ENCODE measurements around the gene CHRM5. TPM values are rescaled to one million over a fixed set of nuclear protein-coding genes. Genes with fewer than 3 reads are reported as not detected.
A peak's percentile ranks its signal among the peaks of the same experiment; 100 is the strongest.

Gene CHRM5
- total and polyA plus RNA-seq, 2 donors (not counting 1 experiment from before 2014, with no cell fraction given) = not detected

- H3K4me3 ChIP-seq (ENCODE audit: control extremely low read depth in 1 of 5, extremely low read depth in 1 of 5, insufficient read depth in 1 of 5, low read depth in 2 of 5, low read length in 4 of 5) = peak overlapping the region; percentile 17 to 98 (median 63)
- no peak for DNase-seq
These were observed 71.5 kb downstream of the CHRM5 start for GRCh38 chr15:34039790-34040113.

More at GRCh38 chr15:34039790-34040113, 71.5 kb downstream of the CHRM5 start:
- no peaks in the 10 kb centered on the region for H3K27me3 Mint-ChIP-seq
- Histone ChIP-seq H2AFZ (ENCODE audit: insufficient read depth, low read depth, low read length, poor library complexity, severe bottlenecking) (peak overlapping the region; percentile 90), H3K4me2 (replicated peaks; ENCODE audit: low read depth, low read length, poor library complexity, severe bottlenecking) (peak overlapping the region; percentile 89), H3K27ac (ENCODE audit: low read length in 2 of 2) (peak overlapping the region; percentile 39 to 70), H4K20me1 (ENCODE audit: control insufficient read depth, insufficient read depth, low read length, poor library complexity, severe bottlenecking) (no peaks in the 10 kb centered on the region), H3K79me2 (ENCODE audit: control insufficient read depth, insufficient read depth, low read length) (peaks cover 7% of the 10 kb centered on the region), H3K36me3 (replicated peaks in 1 of 2; ENCODE audit: control extremely low read depth in 1 of 2, control insufficient read depth in 1 of 2, extremely low read depth in 1 of 2, insufficient read depth in 2 of 2, low read length in 1 of 2) (no peaks in the 10 kb centered on the region), H3K9ac (ENCODE audit: low read length) (peak overlapping the region; percentile 92), H3K4me1 (ENCODE audit: control insufficient read depth in 2 of 2, insufficient read depth in 2 of 2, low read length in 2 of 2) (peaks cover 14 to 15% of the 10 kb centered on the region in 2 donors), H3K27me3 (replicated peaks in 1 of 4; ENCODE audit: control extremely low read depth in 1 of 4, control insufficient read depth in 3 of 4, insufficient read depth in 4 of 4, low read length in 3 of 4) (no peaks in the 10 kb centered on the region), H3K9me3 (ENCODE audit: control extremely low read depth in 1 of 3, control insufficient read depth in 2 of 3, insufficient read depth in 1 of 3, low read length in 2 of 3) (no peaks in the 10 kb centered on the region)
- WGBS (ENCODE audit: insufficient coverage) = 0% methylated on average over 1 of the region's 1 CpG
- no peak for ATAC-seq (ENCODE audit: low read depth)
- no peaks in the 10 kb centered on the region for H3K9me3 Mint-ChIP-seq (ENCODE audit: insufficient read depth)
- POLR2A ChIA-PET = interaction anchor here (0.7 kb wide), 1 partner anchor 62 kb away, joined by 3 read pairs; the partner anchor contains the start of gene EMC7
- peak overlapping the region; percentile 84 for H3K4me3 Mint-ChIP-seq
- peak overlapping the region; percentile 82 for H3K27ac Mint-ChIP-seq
- no peak for TF ChIP-seq CTCF (IDR thresholded peaks at IDR 0.05)
- no peak for TF ChIP-seq EZH2 (IDR thresholded peaks at IDR 0.05; ENCODE audit: borderline replicate concordance, insufficient read depth, low read depth, low read length, poor library complexity, severe bottlenecking)
- H3K4me1 Mint-ChIP-seq = peaks cover 18% of the 10 kb centered on the region
- intact Hi-C loops (cut with micrococcal nuclease) = loop anchor here (2.0 to 5.0 kb wide), 4 partner anchors 53 to 543 kb away; partner anchors contain the start of genes GOLGA8B, LPCAT4 and SLC12A6
- CTCF ChIA-PET = interaction anchor here (1.2 to 1.3 kb wide), 3 partner anchors 21 to 329 kb away, joined by 4 to 7 read pairs (median 5); no protein-coding TSS in a partner anchor

Data from B cell (primary cell).